ENCODE results near the gene AFM.

The AFM gene, protein sequence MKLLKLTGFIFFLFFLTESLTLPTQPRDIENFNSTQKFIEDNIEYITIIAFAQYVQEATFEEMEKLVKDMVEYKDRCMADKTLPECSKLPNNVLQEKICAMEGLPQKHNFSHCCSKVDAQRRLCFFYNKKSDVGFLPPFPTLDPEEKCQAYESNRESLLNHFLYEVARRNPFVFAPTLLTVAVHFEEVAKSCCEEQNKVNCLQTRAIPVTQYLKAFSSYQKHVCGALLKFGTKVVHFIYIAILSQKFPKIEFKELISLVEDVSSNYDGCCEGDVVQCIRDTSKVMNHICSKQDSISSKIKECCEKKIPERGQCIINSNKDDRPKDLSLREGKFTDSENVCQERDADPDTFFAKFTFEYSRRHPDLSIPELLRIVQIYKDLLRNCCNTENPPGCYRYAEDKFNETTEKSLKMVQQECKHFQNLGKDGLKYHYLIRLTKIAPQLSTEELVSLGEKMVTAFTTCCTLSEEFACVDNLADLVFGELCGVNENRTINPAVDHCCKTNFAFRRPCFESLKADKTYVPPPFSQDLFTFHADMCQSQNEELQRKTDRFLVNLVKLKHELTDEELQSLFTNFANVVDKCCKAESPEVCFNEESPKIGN
- total RNA-seq = 0 reads per million in 3 donors

DNA sequence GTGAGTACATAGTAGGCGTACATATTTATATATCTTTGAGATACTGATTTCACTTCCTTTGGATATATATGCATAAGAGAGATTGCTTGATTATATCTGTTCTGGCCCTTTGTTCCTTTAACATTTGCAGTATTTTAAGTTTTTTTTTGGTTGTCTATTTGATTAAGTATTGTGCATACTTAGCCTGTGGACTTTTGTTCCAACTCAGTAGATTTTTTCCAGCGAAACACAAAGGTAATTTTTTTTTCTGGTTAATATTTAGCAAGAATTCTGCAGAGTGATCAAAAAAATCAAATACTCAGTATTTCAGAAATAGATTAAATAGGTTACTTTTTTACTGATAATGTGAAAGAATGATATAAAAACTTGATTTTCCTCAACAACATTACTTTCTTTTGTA is at the start of gene AFM:
TSS of gene AFM (plus strand) at position 388 of the 400 bp plus-strand sequence. CDS start 31 bp downstream, outside the sequence.
- H3K27me3 ChIP-seq (replicated peaks; ENCODE audit: control insufficient read depth, insufficient read depth, low read length, poor library complexity, severe bottlenecking) = no peaks in the 10 kb centered on the region

DNA sequence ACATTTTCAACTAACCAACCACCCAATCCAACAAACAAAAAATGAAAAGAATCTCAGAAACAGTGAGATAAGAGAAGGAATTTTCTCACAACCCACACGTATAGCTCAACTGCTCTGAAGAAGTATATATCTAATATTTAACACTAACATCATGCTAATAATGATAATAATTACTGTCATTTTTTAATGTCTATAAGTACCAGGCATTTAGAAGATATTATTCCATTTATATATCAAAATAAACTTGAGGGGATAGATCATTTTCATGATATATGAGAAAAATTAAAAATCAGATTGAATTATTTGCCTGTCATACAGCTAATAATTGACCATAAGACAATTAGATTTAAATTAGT is 49.8 kb upstream of the AFM start:
- H3K9me3 ChIP-seq (ENCODE audit: control insufficient read depth, low read length) = no peaks in the 10 kb centered on the region
- no peaks in the 10 kb centered on the region for H3K27me3 ChIP-seq (replicated peaks; ENCODE audit: control insufficient read depth, insufficient read depth, low read length, poor library complexity, severe bottlenecking)
- no peaks in the 10 kb centered on the region for H3K4me1 ChIP-seq (ENCODE audit: control insufficient read depth, insufficient read depth, low read length, poor library complexity, severe bottlenecking)
- DNase-seq = no peak
- no peak overlapping the region for H3K4me3 ChIP-seq (ENCODE audit: insufficient read depth, low read depth, low read length, poor library complexity, severe bottlenecking)
- no peaks in the 10 kb centered on the region for H3K36me3 ChIP-seq (ENCODE audit: control insufficient read depth, insufficient read depth, low read length)
- no peak overlapping the region for H3K27ac ChIP-seq (ENCODE audit: insufficient read depth, low read length, poor library complexity, severe bottlenecking)

More for the DNA sequence above, at the start of gene AFM:
- Histone ChIP-seq H3K27ac (ENCODE audit: insufficient read depth, low read length, poor library complexity, severe bottlenecking) (no peak within 1 kb of the TSS), H3K9me3 (ENCODE audit: control insufficient read depth, low read length) (no peaks in the 10 kb centered on the region), H3K4me1 (ENCODE audit: control insufficient read depth, insufficient read depth, low read length, poor library complexity, severe bottlenecking) (no peaks in the 10 kb centered on the region), H3K4me3 (ENCODE audit: insufficient read depth, low read depth, low read length, poor library complexity, severe bottlenecking) (no peak within 1 kb of the TSS), H3K36me3 (ENCODE audit: control insufficient read depth, insufficient read depth, low read length) (no peaks in the 10 kb centered on the region)
- no peak for DNase-seq

DNA sequence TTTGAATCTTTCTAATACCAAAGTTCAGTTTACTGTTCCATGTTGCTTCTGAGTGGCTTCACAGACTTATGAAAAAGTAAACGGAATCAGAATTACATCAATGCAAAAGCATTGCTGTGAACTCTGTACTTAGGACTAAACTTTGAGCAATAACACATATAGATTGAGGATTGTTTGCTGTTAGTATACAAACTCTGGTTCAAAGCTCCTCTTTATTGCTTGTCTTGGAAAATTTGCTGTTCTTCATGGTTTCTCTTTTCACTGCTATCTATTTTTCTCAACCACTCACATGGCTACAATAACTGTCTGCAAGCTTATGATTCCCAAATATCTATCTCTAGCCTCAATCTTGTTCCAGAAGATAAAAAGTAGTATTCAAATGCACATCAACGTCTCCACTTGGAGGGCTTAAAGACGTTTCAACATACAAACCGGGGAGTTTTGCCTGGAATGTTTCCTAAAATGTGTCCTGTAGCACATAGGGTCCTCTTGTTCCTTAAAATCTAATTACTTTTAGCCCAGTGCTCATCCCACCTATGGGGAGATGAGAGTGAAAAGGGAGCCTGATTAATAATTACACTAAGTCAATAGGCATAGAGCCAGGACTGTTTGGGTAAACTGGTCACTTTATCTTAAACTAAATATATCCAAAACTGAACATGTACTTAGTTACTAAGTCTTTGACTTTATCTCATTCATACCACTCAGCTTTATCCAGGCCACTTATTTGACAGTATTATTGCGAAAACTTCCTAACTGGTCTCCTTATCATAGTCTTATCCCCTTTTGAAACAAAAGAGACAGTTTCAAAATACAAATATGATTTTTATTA is 49.2 kb upstream of the AFM start:
- Histone ChIP-seq H3K9me3 (ENCODE audit: control insufficient read depth, low read length) (no peaks in the 10 kb centered on the region), H3K4me3 (ENCODE audit: insufficient read depth, low read depth, low read length, poor library complexity, severe bottlenecking) (no peak overlapping the region), H3K27me3 (replicated peaks; ENCODE audit: control insufficient read depth, insufficient read depth, low read length, poor library complexity, severe bottlenecking) (no peaks in the 10 kb centered on the region), H3K4me1 (ENCODE audit: control insufficient read depth, insufficient read depth, low read length, poor library complexity, severe bottlenecking) (no peaks in the 10 kb centered on the region), H3K27ac (ENCODE audit: insufficient read depth, low read length, poor library complexity, severe bottlenecking) (no peak overlapping the region), H3K36me3 (ENCODE audit: control insufficient read depth, insufficient read depth, low read length) (no peaks in the 10 kb centered on the region)
- DNase-seq = no peak

DNA sequence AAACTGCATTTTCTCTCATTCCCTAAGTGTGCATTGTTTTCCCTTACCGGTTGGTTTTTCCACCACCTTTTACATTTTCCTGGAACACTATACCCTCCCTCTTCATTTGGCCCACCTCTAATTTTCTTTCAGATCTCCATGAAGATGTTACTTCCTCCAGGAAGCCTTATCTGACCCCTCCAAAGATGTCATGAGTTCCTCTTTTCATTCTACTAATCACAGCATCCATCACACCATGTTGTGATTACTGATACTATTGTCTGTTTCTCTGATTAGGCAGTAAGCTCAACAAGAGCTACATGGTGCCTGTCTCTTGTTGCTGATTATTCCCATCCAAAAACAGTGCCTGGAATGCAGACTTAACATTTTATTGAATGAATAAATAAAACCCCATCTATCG is 48.4 kb upstream of the AFM start:
- H3K27ac ChIP-seq (ENCODE audit: insufficient read depth, low read length, poor library complexity, severe bottlenecking) = no peak overlapping the region
- H3K4me3 ChIP-seq (ENCODE audit: insufficient read depth, low read depth, low read length, poor library complexity, severe bottlenecking) = no peak overlapping the region
- no peaks in the 10 kb centered on the region for H3K36me3 ChIP-seq (ENCODE audit: control insufficient read depth, insufficient read depth, low read length)
- DNase-seq = no peak
- H3K27me3 ChIP-seq (replicated peaks; ENCODE audit: control insufficient read depth, insufficient read depth, low read length, poor library complexity, severe bottlenecking) = no peaks in the 10 kb centered on the region
- no peaks in the 10 kb centered on the region for H3K9me3 ChIP-seq (ENCODE audit: control insufficient read depth, low read length)
- no peaks in the 10 kb centered on the region for H3K4me1 ChIP-seq (ENCODE audit: control insufficient read depth, insufficient read depth, low read length, poor library complexity, severe bottlenecking)

DNA sequence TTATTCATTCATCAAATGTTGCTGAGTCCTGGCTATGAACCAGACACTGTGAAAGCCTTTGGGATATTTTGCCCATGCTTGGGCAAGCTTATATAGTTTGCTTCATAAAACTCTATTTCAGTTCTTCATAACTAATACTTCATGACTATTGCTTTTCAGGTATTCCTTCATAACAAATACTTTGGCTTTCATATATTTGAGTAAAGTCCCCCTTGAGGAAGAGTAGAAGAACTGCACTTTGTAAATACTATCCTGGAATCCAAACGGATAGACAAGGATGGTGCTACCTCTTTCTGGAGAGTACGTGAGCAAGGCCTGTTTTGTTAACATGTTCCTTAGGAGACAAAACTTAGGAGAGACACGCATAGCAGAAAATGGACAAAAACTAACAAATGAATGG is 47.2 kb upstream of the AFM start:
- H3K4me3 ChIP-seq (ENCODE audit: insufficient read depth, low read depth, low read length, poor library complexity, severe bottlenecking) = no peak overlapping the region
- no peaks in the 10 kb centered on the region for H3K9me3 ChIP-seq (ENCODE audit: control insufficient read depth, low read length)
- no peaks in the 10 kb centered on the region for H3K4me1 ChIP-seq (ENCODE audit: control insufficient read depth, insufficient read depth, low read length, poor library complexity, severe bottlenecking)
- DNase-seq = no peak
- no peak overlapping the region for H3K27ac ChIP-seq (ENCODE audit: insufficient read depth, low read length, poor library complexity, severe bottlenecking)
- no peaks in the 10 kb centered on the region for H3K36me3 ChIP-seq (ENCODE audit: control insufficient read depth, insufficient read depth, low read length)
- no peaks in the 10 kb centered on the region for H3K27me3 ChIP-seq (replicated peaks; ENCODE audit: control insufficient read depth, insufficient read depth, low read length, poor library complexity, severe bottlenecking)

DNA sequence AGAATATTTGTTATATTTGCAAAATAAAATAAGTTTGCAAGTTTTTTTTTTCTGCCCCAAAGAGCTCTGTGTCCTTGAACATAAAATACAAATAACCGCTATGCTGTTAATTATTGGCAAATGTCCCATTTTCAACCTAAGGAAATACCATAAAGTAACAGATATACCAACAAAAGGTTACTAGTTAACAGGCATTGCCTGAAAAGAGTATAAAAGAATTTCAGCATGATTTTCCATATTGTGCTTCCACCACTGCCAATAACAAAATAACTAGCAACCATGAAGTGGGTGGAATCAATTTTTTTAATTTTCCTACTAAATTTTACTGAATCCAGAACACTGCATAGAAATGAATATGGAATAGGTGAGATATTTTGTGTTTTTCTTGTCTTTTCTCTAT is 45.6 kb upstream of the AFM start, which contains the start of gene AFP:
TSS of gene AFP (plus strand) at position 238 of the 400 bp plus-strand sequence. CDS start at position 280, 42 bp downstream.
- Histone ChIP-seq H3K4me3 (ENCODE audit: insufficient read depth, low read depth, low read length, poor library complexity, severe bottlenecking) (no peak within 1 kb of the TSS), H3K9me3 (ENCODE audit: control insufficient read depth, low read length) (no peaks in the 10 kb centered on the region), H3K36me3 (ENCODE audit: control insufficient read depth, insufficient read depth, low read length) (no peaks in the 10 kb centered on the region), H3K27ac (ENCODE audit: insufficient read depth, low read length, poor library complexity, severe bottlenecking) (no peak within 1 kb of the TSS), H3K27me3 (replicated peaks; ENCODE audit: control insufficient read depth, insufficient read depth, low read length, poor library complexity, severe bottlenecking) (no peaks in the 10 kb centered on the region), H3K4me1 (ENCODE audit: control insufficient read depth, insufficient read depth, low read length, poor library complexity, severe bottlenecking) (no peaks in the 10 kb centered on the region)
- no peak for DNase-seq

DNA sequence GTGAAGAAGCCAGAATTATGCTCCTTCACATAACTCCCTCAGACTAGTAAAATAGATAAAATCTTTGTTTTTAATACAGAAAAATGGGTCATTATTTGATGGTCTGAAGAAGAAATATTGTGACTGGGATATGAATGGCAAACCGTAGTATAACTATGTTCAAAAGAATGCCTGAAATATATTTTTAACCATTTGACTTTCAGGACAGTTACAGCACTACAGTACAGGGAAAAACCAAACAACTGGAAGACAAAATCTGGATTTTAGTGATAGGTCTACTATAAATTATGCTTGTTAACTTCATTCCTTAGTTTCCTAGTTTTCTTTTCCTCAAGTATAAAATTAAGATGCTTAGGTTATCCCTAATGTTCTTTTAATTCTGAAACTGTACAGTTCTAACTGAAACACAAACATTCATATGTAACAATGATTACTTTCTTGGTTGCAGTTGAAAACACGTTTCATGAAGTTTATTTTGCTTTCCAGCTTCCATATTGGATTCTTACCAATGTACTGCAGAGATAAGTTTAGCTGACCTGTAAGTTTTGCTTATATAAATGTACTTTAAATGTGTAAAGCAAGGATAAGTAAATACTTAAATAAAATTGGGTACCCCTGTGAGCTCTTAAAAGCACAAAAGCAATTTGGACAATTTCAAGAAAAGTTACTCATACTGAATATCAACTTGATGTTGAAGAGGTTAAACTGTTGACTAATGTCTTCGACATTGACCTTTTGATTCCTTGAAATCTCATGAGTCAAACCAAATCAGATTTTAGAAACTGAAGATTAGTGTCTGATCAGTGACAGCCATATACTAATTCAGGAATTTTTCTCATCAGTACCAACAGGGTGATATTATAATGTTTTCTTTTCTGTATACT is 44.6 kb upstream of the AFM start:
- no peaks in the 10 kb centered on the region for H3K27me3 ChIP-seq (replicated peaks; ENCODE audit: control insufficient read depth, insufficient read depth, low read length, poor library complexity, severe bottlenecking)
- H3K27ac ChIP-seq (ENCODE audit: insufficient read depth, low read length, poor library complexity, severe bottlenecking) = no peak overlapping the region
- no peak overlapping the region for H3K4me3 ChIP-seq (ENCODE audit: insufficient read depth, low read depth, low read length, poor library complexity, severe bottlenecking)
- no peaks in the 10 kb centered on the region for H3K4me1 ChIP-seq (ENCODE audit: control insufficient read depth, insufficient read depth, low read length, poor library complexity, severe bottlenecking)
- no peak for DNase-seq
- H3K36me3 ChIP-seq (ENCODE audit: control insufficient read depth, insufficient read depth, low read length) = no peaks in the 10 kb centered on the region
- no peaks in the 10 kb centered on the region for H3K9me3 ChIP-seq (ENCODE audit: control insufficient read depth, low read length)

DNA sequence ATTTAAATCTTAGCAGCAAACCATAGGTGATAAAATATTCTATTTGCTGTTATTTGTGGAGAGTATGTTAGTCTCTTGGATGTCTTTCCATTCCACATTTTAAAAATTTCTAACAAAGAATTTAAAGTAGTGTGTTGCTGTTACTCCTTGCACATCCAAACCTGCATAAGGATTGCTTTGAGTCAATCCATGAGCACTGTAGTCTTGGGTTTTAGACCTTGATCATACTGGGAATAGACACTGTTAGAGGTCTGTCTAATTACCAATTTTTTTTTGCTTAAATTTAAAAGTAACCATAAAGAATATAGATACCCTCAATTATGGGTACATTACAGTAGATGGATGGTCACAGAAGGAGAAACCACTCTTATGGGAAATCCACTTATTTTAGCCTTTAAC is 44.0 kb upstream of the AFM start:
- no peak overlapping the region for H3K4me3 ChIP-seq (ENCODE audit: insufficient read depth, low read depth, low read length, poor library complexity, severe bottlenecking)
- no peak for DNase-seq
- no peaks in the 10 kb centered on the region for H3K4me1 ChIP-seq (ENCODE audit: control insufficient read depth, insufficient read depth, low read length, poor library complexity, severe bottlenecking)
- no peaks in the 10 kb centered on the region for H3K9me3 ChIP-seq (ENCODE audit: control insufficient read depth, low read length)
- no peak overlapping the region for H3K27ac ChIP-seq (ENCODE audit: insufficient read depth, low read length, poor library complexity, severe bottlenecking)
- no peaks in the 10 kb centered on the region for H3K36me3 ChIP-seq (ENCODE audit: control insufficient read depth, insufficient read depth, low read length)
- H3K27me3 ChIP-seq (replicated peaks; ENCODE audit: control insufficient read depth, insufficient read depth, low read length, poor library complexity, severe bottlenecking) = no peaks in the 10 kb centered on the region

DNA sequence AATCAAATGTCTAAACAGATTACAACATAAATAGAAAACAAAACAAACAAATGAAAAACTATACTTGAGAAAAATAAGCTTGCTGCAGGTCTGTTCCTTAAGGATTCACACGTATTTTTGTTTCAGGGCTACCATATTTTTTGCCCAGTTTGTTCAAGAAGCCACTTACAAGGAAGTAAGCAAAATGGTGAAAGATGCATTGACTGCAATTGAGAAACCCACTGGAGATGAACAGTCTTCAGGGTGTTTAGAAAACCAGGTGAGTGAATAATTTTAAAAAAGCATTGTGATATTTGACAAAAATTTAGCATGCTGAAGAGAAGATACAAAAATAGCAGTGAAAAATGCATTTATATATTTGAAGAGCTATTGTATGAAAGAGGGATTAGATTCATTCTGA is 43.5 kb upstream of the AFM start:
- no peak overlapping the region for H3K4me3 ChIP-seq (ENCODE audit: insufficient read depth, low read depth, low read length, poor library complexity, severe bottlenecking)
- H3K27ac ChIP-seq (ENCODE audit: insufficient read depth, low read length, poor library complexity, severe bottlenecking) = no peak overlapping the region
- DNase-seq = no peak

More for the DNA sequence above, 43.5 kb upstream of the AFM start:
- Histone ChIP-seq H3K36me3 (ENCODE audit: control insufficient read depth, insufficient read depth, low read length) (no peaks in the 10 kb centered on the region), H3K9me3 (ENCODE audit: control insufficient read depth, low read length) (no peaks in the 10 kb centered on the region), H3K27me3 (replicated peaks; ENCODE audit: control insufficient read depth, insufficient read depth, low read length, poor library complexity, severe bottlenecking) (no peaks in the 10 kb centered on the region), H3K4me1 (ENCODE audit: control insufficient read depth, insufficient read depth, low read length, poor library complexity, severe bottlenecking) (no peaks in the 10 kb centered on the region)
